Measurements from ENCODE around the gene OLA1.

DNA sequence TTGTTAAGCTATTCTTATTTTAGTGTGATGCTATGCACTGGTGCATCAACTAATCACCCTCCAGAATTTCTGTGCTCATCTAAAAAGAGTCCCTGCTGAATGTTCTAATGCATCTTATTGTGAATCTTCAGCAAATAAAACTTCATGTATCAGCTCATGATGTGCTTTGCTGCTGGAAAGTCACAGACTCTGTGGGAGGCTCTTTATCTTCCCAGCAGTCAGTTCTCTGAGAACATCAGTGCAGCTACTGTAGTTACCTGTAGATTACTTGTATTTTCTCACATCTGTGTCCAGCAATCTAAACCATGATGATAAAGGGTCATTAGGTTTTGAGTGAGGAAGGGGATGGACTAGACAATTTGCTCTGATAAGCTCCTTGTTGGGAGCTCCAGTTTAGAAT lies 141.6 kb downstream of the OLA1 start:
- TF ChIP-seq, protein P1, sequence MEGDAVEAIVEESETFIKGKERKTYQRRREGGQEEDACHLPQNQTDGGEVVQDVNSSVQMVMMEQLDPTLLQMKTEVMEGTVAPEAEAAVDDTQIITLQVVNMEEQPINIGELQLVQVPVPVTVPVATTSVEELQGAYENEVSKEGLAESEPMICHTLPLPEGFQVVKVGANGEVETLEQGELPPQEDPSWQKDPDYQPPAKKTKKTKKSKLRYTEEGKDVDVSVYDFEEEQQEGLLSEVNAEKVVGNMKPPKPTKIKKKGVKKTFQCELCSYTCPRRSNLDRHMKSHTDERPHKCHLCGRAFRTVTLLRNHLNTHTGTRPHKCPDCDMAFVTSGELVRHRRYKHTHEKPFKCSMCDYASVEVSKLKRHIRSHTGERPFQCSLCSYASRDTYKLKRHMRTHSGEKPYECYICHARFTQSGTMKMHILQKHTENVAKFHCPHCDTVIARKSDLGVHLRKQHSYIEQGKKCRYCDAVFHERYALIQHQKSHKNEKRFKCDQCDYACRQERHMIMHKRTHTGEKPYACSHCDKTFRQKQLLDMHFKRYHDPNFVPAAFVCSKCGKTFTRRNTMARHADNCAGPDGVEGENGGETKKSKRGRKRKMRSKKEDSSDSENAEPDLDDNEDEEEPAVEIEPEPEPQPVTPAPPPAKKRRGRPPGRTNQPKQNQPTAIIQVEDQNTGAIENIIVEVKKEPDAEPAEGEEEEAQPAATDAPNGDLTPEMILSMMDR (IDR thresholded peaks at IDR 0.05): no peak
- TF ChIP-seq POLR2A (IDR thresholded peaks at IDR 0.05): no peak

Data from breast epithelium (tissue), 3 donors.